Activated CD4-positive, alpha-beta T cell treated with anti-CD3 and anti-CD28 coated beads, Interleukin-2, amount 50 U/mL, for 24 hours (primary cell): ENCODE measurements around the gene TNRC6A.
"Not testable (repeated sequence)": the region's sequence is repeated elsewhere in the genome, so short reads cannot be mapped to it uniquely, and the experiment has no call there.

ENCODE experiments used
- DNase-seq, 2 donors: peaks; one replicate each; pipeline ENCODE4 v3.0.0-alpha.2; 2020; ENCODE audit warnings: low read depth in 1 of 2, low spot score in 1 of 2

Gene TNRC6A

GRCh38 chr16:24729243-24729950 is at the start of gene TNRC6A:
TNRC6A (plus strand) TSS chr16:24729651; CDS start chr16:24729842, 191 bp downstream.
- peak; percentile 71 to 73 for DNase-seq

- DNase-seq, result no peak
Measured at GRCh38 chr16:24681793-24682192, 47.7 kb upstream of the TNRC6A start.

DNA sequence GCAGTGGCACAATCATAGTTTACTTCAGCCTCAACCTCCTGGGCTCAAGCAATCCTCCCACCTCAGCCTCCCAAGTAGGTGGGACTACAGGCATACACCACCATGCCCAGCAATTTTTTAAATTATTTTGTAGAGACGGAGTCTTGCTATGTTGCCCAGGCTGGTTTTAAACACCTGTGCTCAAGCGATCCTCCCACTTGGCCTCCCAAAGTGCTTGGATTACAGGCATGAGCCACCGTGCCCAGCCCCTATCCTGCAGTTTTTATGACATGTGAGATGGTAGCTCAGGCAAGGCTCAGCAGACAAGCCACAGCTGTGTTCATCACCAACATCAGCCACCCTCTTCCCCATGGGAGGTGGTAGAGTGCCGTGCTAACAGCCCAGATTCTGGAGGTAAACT is 46.2 kb upstream of the TNRC6A start:
- no peak for DNase-seq

GRCh38 chr16:24683847-24684493 is 45.5 kb upstream of the TNRC6A start:
- no peak for DNase-seq

- DNase-seq, result no peak
Measured at GRCh38 chr16:24685539-24686432, 43.7 kb upstream of the TNRC6A start.

GRCh38 chr16:24686678-24687077 is 42.8 kb upstream of the TNRC6A start:
- DNase-seq, result no peak

DNA sequence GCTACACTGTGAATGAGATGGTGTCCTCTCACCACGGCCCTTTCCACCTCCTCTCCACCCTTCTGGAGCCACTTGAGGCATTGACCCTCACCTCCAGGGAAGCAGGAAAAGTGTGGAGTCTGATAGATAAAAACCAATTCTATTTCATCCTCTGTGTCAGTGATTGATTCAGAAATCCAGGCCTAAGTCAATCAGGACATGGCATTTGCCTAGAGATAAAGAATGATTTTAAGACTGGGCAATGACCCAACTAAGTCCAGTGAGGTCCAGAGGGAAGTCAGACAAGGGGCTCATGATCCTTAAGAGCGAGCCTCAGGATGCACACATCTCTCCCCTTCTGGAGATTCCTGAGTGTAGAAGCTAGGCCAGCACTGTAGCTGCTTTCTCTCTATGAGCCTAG is 41.1 kb upstream of the TNRC6A start:
- DNase-seq, result no peak

GRCh38 chr16:24689128-24689527 is 40.3 kb upstream of the TNRC6A start:
- DNase-seq, result no peak

DNA sequence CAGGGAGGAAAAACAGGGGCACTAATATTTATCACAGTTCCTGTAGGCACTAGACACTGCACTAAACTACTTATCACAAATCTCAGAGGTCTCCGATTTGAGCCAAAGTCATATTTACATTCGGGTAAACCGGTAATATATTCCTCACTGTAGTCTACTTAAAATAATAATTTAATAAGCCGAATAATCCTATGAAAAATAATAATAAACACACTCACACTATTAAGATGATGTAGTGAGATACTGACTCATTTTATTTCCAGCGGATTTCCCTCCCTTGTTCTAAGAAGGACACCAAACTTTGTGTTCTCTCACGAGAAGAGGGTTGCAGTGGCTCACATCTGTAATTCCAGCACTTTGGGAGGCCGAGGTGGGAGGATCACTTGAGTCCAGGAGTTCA is 36.6 kb upstream of the TNRC6A start:
- DNase-seq, result no peak

DNA sequence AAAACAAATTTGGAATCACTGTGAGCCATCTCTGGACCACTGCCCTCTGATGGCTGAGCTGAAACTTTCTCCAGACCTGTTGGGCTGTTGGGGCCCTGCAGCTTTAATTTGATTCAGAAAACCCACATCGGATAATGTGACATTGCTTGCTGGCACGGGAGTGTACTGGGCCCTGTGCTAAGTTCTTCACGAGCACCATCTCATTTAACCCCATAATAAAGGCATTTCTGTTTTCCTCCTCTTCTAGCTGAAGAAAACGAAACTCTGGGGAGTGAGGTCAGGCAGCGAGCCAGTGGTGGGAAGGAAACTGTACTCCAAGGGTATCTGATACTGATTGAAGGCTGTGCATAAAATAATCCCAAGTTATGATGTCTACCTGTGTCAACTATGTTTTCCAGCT is 34.5 kb upstream of the TNRC6A start:
- DNase-seq, result no peak

DNA sequence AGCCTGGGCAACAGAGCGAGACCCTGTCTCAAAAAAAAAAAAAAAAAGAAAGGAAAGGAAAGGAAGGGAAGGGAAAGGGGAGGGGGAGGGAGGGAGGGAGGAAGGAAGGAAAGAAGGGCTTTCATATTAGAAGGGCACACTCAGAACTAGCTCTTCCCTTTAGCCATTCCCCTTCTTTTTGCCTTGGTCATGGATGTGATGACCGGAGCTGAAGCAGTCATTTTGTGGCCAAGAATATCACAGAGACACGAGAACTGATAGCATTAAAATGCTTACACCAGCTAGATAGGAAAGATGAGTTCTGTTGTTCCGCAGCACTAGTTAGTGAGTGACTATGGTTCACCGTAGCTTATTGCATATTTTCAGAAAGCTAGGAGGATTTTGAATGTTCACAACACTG is 32.8 kb upstream of the TNRC6A start:
- no peak for DNase-seq

GRCh38 chr16:24698308-24698707 is 31.1 kb upstream of the TNRC6A start:
- no peak for DNase-seq

DNA sequence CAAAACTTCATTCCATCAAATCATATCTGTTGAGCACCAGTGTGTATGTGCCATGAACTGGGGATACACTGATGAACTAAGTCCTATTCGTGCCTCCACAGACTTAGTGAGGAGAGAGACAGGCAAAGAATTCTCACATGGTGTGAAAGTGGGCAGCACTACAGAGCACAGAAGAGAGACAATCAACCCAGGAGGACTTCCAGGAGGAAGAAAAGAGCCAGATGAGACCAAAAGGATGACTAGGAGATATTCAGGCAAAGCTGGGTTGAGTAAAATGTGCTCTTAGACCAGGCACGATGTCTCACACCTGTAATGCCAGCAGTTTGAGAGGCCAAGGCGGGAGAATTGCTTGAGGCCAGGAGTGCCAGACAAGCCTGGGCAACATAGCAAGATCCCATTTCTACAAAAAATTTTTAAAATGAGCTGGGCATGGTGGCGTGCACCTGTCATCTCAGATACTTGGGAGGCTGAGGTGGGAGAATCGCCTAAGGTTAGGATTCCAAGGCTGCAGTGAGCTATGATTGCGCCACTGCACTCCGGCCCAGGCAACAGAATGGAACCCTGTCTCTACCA is 30.2 kb upstream of the TNRC6A start:
- no peak for DNase-seq

DNA sequence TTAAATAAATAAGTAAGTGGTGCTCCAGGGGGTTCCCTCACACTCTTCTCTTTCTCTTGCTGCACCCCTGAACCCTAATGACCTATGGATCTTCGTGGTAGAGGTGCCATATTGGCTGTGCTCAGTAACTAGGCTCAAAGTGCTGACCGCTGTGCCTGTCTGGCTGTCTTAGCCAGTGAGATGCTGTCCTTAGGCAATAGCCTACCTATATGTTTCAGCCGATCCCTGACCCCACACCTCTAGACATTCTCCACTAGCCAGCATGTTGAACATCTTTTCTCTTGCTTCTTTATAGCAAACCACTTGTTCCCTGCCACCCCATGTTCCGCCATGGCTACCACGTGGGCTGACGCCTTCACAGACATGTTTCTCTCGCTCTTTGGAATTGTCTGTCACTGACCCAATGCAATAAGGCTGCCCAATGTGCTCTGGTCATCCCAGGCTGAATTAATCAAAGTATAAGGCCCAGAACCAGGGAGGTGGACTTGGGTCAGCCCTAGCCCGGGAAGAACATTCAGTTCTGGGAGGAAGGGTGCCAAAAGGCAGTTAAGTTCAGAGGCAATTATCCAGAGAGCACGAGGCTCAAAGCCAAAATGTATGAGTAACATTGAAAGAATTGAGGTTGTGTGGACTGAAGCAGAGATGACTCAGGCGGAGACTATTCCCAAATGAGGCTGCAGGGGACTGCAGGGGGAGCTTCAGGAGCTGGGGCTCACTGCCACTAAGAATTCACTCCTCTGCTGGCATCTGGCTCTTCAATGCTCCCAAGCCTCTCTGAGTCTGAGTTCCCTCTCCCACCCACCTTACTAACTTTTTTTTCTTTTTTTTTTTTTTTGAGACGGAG is 28.7 kb upstream of the TNRC6A start:
- no peak for DNase-seq

DNA sequence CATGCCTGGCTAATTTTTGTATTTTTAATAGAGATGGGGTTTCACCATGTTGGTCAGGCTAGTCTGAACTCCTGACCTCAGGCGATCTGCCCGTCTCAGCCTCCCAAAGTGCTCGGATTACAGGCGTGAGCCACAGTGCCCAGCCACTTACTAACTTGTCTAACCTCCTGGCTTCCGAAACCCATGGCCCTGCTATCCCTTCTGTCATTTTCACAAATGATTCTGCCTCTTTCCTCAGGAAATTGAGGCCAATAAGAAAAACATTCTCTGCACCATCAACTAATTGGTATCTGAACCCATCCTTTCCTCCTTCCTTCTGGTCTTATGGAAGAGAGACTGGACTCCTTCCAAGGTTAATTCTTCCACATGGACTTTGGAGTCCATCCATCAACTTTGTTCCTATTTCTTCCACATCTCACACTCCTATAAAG is 27.9 kb upstream of the TNRC6A start:
- DNase-seq, result no peak

GRCh38 chr16:24707760-24708159 is 21.7 kb upstream of the TNRC6A start:
- not testable (repeated sequence) for DNase-seq

DNA sequence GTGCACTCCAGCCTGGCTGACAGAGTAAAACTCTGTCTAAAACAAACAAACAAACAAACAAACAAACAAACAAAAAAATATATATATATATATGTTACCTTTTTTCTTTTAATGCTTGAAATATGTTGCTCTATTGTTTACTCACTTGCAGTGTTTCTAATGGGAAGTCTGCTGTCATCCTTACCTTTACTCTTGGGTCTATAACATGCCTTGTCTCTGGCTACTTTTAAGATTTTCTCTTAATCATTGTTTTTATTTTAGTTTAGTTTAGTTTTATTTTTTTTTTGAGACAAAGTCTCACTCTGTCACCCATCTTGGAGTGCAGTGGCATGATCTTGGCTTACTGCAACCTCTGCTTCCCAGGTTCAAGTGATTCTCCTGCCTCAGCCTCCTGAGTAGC is 16.1 kb upstream of the TNRC6A start:
- DNase-seq, result no peak

DNA sequence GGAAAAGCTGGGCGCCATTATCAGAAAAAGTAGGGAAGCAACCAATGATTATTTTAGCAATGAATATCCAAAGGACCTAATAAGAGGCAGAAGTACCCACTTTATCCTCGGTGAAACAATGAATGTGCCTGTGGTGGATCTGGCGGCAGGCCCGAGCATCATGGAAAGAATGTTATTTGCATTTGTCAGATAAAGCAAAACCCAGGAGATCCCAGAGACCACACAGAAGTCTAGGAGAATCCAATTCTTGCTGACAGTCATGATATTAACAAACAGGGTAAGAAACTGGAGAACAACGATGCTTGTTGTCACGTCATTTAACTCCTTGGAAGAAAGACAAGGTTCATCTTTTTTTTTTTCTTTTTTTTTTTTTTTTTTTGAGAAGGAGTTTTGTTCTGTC is 12.0 kb upstream of the TNRC6A start:
- no peak for DNase-seq

GRCh38 chr16:24718967-24719521 is 10.4 kb upstream of the TNRC6A start:
- no peak for DNase-seq

DNA sequence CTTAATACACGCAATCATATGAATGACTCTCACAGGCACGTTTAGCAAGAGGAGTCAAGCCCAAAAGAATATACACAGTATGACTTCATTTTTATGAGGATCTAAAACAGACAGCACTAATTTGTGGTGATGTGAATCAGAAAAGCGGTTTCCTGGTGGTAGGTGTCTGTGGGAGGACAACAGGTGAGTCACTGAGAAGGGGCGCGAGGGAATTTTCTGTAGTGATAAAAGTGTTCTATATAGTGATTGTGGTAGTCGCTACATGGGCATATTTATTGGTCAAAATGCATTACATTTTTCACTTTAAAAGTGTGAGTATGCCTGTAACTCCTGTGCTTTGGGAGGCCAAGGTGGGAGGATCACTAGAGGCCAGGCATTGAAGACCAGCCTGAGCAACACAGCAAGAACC is 7.6 kb upstream of the TNRC6A start:
- DNase-seq, result peak; percentile 6 to 61
